ENCODE data around the gene YLPM1. TPM values are rescaled to one million over a fixed set of nuclear protein-coding genes. Genes with fewer than 3 reads are reported as not detected.

The YLPM1 gene
- polyA plus RNA-seq, 1 of the 3 experiments (the other 2 are of a cell fraction) = 14.0 TPM

- no peak for TF ChIP-seq REST (IDR thresholded peaks at IDR 0.05; ENCODE audit: low read depth, low read length)
- TF ChIP-seq NRF1 (IDR thresholded peaks at IDR 0.05; ENCODE audit: low read depth, low read length) = no peak
- TF ChIP-seq ELF1 (IDR thresholded peaks at IDR 0.05) = no peak
- no peak for TF ChIP-seq USF2 (IDR thresholded peaks at IDR 0.05; ENCODE audit: borderline replicate concordance, low read depth, low read length)
- no peak for TF ChIP-seq SIN3A (IDR thresholded peaks at IDR 0.05; ENCODE audit: borderline replicate concordance, low read depth, low read length)
- TF ChIP-seq YY1 (IDR thresholded peaks at IDR 0.05; ENCODE audit: low read depth) = no peak
- TF ChIP-seq TEAD4 (IDR thresholded peaks at IDR 0.05; ENCODE audit: borderline replicate concordance, insufficient read depth) = no peak
Measured at GRCh38 chr14:74865156-74865555, 102.0 kb downstream of the YLPM1 start (continued).

GRCh38 chr14:74866708-74867389 lies 103.7 kb downstream of the YLPM1 start:
- no peak overlapping the region for H3K4me2 ChIP-seq
- H3F3A ChIP-seq (replicated peaks; ENCODE audit: insufficient read depth) = no peaks in the 10 kb centered on the region
- ChIA-PET POLR2A (interaction anchor here (1.3 kb wide), 1 partner anchor 14 kb away, joined by 4 read pairs; no protein-coding TSS in a partner anchor), CTCF (interaction anchor here (1.0 to 4.6 kb wide), 6 partner anchors 10 to 221 kb away, joined by 3 to 52 read pairs (median 4); no protein-coding TSS in a partner anchor)
- H3K4me1 ChIP-seq (ENCODE audit: control insufficient read depth in 1 of 2, insufficient read depth in 2 of 2, low read depth in 1 of 2, low read length in 1 of 2) = peaks cover 0 to 4% of the 10 kb centered on the region in 2 experiments; a peak in 1 of 4 replicates
- no peaks in the 10 kb centered on the region for H3K79me2 ChIP-seq (ENCODE audit: insufficient read depth)
- no peak overlapping the region for H2AFZ ChIP-seq (ENCODE audit: low read depth)
- H3K36me3 ChIP-seq (replicated peaks in 1 of 2; ENCODE audit: control insufficient read depth in 1 of 2, insufficient read depth in 2 of 2, low read length in 1 of 2) = no peaks in the 10 kb centered on the region
- 85% methylated on average over 3 of the region's 3 CpGs for WGBS (ENCODE audit: low lambda C conversion rate)
- no peak overlapping the region for H3K9ac ChIP-seq
- no peaks in the 10 kb centered on the region for H3K9me3 ChIP-seq
- H3K27ac ChIP-seq (ENCODE audit: low read depth in 2 of 2, low read length in 1 of 2) = no peak overlapping the region
- no peaks in the 10 kb centered on the region for H3K27me3 ChIP-seq (ENCODE audit: insufficient read depth)
- DNase-seq = no peak
- no peaks in the 10 kb centered on the region for H4K20me1 ChIP-seq (ENCODE audit: insufficient read depth)
- no peak overlapping the region for H3K4me3 ChIP-seq (ENCODE audit: low read depth in 2 of 2, low read length in 1 of 2)
- no peaks in the 10 kb centered on the region for H3K9me2 ChIP-seq
- TF ChIP-seq NRF1 (IDR thresholded peaks at IDR 0.05; ENCODE audit: low read depth, low read length) = no peak
- TF ChIP-seq MAX (IDR thresholded peaks at IDR 0.05; ENCODE audit: low read depth) = no peak
- TF ChIP-seq FOXJ3 (CRISPR knock-in tag; IDR thresholded peaks at IDR 0.05) = no peak
- TF ChIP-seq TCF12 (IDR thresholded peaks at IDR 0.05) = no peak
- no peak for TF ChIP-seq RFX5 (IDR thresholded peaks at IDR 0.05; ENCODE audit: low read length)
- no peak for TF ChIP-seq REST (IDR thresholded peaks at IDR 0.05; ENCODE audit: low read depth, low read length)
- no peak for TF ChIP-seq TEAD4 (IDR thresholded peaks at IDR 0.05; ENCODE audit: borderline replicate concordance, insufficient read depth)
- no peak for TF ChIP-seq USF2 (IDR thresholded peaks at IDR 0.05; ENCODE audit: borderline replicate concordance, low read depth, low read length)
- no peak for TF ChIP-seq FOSL2 (IDR thresholded peaks at IDR 0.05; ENCODE audit: borderline replicate concordance, low read depth)
- no peak for TF ChIP-seq POLR2AphosphoS5 (IDR thresholded peaks at IDR 0.05; ENCODE audit: low read depth, low read length)
- TF ChIP-seq EP300 (IDR thresholded peaks at IDR 0.05; ENCODE audit: borderline replicate concordance in 1 of 2, low read depth in 1 of 2, low read length in 1 of 2) = no peak
- TF ChIP-seq RCOR1 (IDR thresholded peaks at IDR 0.05; ENCODE audit: low read length) = no peak
- no peak for TF ChIP-seq MXI1 (IDR thresholded peaks at IDR 0.05; ENCODE audit: low read depth, low read length)
- no peak for TF ChIP-seq PBX3 (IDR thresholded peaks at IDR 0.05)
- TF ChIP-seq GABPA (IDR thresholded peaks at IDR 0.05; ENCODE audit: low read depth) = no peak
- TF ChIP-seq SMC3 (IDR thresholded peaks at IDR 0.05; ENCODE audit: low read depth, low read length) = no peak
- no peak for TF ChIP-seq RAD21 (IDR thresholded peaks at IDR 0.05; ENCODE audit: low read length)
